ENCODE measurements around the gene PIEZO2.

PIEZO2 gene

DNA sequence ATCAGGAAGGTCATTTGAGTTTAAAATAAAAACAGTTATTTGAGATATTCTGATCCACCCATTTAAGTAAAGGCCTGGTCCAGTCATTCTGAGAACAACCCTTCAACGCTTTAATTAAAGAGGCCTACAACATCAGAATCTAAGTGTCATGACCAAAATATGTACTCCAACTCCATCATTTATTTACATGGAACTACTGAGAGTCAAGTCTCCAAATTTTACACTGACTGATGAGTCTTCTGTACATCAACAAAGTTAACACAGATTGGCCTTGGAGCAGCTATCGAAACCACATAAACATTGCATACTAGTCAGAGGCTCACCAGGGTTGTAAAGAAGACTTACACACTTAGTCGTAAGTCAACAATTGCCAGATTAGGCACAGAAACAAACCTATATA, 37.1 kb downstream of the PIEZO2 start:
- DNase-seq (ENCODE audit: low read depth): no peak

- DNase-seq (ENCODE audit: low read depth): no peak
These were observed 38.9 kb downstream of the PIEZO2 start for GRCh38 chr18:11110509-11110908.

- no peak for DNase-seq (ENCODE audit: low read depth)
These were observed 40.4 kb downstream of the PIEZO2 start for GRCh38 chr18:11108947-11109346.

GRCh38 chr18:11106894-11107293, 42.5 kb downstream of the PIEZO2 start:
- no peak for DNase-seq (ENCODE audit: low read depth)

DNA sequence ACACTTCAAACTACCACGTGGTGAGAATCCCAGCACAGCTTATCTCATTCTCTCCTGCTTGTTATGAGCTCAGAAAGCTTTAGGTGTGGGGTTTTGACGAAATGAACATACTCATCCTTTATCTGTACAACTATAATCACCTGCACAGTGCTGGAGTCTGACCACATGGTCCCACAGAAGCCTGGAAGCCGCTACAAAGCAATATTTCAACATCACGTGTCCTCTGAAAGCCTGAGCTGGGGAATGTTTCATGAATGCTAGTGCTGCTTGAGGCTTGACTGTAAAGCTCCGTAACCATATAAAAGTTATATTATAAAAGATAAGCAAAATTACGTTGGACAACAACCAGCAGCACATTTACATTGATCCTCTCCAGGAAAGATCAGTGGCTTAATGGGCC, 43.9 kb downstream of the PIEZO2 start:
- DNase-seq (ENCODE audit: low read depth): no peak

DNA sequence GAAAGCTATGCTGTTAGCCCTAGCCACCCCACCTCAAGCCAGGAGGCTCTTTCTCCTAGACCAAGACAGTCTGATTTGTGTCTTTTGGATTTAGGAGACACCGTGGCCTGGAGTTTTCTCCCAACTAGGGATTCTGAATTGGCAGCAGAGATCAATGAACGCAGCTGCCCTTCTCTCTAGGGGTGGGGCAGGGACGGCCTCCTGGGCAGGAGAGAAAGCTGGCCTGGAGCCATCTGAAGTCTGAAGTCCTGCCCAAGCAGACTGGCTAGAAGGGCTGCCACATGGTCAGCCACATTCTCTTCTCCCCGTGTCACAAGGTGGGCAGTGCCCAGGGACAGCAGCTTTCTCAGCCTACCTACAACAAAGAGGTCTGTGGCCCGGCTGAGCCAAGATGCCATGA, 45.1 kb downstream of the PIEZO2 start:
- DNase-seq (ENCODE audit: low read depth): no peak

DNA sequence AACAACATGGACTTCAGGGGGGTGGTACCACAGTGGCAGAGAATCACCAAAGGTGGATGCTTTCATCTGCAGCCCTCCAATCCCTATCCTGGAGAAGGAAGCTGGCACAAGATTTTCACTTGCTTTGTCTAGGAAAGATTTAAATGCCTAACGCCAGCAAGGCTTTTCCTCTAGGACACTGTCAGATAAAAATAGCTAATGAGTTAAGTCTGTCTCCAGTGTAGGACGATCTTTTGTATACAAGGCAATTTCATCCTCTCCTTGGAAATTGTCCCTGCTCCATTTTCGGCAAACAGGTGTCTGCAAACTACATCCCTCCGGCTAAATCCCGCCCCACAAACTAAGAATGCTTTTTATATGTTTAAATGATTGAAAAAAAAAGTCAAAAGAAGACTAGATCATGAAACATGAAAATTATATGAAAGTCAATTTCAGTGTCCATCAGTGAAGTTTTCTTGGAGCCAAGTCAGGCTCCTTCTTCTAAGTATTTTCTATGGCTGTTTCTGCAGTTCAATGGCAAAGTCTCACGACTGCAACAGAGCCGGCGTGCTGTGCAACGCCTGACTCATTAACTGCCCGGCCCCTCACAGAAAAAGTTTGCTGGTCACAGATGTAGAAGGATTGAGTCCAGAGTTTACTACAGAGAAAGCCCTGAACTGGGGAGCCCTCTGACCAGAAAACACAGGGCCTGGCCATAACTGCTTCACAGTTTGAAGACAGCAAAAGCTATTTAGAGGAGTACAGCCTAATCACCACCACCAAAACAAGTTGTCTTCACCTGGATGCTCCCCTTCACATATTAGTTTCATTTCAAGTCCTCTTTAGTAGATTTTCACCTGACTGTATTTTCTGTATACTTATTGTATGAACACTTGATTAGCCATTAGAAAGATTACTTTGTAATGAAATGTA, 52.3 kb downstream of the PIEZO2 start:
- no peak for DNase-seq (ENCODE audit: low read depth)

- DNase-seq (ENCODE audit: low read depth): no peak
These were observed 53.0 kb downstream of the PIEZO2 start for GRCh38 chr18:11096411-11096810.

DNA sequence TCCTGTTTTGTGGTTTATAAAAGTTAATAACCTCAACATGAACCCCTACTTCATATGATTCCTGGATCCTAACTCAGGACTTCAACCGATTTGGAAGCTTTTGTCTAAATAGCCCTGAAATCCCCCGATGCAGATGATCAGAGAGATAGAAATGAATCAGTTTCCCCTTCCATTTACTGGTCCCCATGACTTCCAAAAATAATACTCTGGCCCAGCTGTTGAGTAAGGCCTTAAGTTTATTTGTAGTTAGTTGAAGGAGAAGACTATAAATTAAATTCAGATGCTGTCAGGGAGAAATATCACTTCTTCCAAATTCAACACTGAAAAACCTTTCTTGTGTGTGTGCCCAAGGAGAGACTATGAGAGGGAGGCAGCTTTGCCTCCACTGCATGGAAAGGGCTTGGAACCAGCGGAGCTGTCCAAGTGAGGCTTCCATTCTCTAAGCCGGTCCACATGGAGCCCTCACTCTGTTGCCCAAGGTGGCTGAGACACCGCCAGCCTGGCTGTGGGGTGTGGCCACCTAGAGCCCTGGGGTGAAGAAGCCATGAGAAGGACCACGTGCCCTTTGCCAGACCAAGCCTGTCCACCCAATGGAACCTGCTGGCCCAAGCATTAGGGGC, 53.6 kb downstream of the PIEZO2 start:
- DNase-seq (ENCODE audit: low read depth): no peak

DNA sequence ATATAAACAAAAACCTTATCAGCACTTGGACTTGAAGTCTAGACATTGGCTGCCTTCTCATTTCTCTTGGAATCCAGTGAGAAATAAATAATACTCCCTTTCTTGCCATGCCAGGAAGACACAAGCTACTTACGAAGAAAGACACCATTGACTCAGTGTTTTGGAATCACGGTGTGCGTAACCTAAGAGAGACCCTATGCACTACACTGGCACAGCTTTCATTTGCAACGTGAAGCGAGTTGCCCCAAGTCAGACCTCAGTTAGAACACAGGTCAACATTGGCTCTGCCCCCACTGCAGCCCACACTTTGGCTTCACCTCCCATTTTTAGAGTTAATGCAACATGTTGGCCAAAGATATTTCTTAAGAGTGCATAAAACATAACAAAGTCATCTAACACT, 54.2 kb downstream of the PIEZO2 start:
- no peak for DNase-seq (ENCODE audit: low read depth)

DNA sequence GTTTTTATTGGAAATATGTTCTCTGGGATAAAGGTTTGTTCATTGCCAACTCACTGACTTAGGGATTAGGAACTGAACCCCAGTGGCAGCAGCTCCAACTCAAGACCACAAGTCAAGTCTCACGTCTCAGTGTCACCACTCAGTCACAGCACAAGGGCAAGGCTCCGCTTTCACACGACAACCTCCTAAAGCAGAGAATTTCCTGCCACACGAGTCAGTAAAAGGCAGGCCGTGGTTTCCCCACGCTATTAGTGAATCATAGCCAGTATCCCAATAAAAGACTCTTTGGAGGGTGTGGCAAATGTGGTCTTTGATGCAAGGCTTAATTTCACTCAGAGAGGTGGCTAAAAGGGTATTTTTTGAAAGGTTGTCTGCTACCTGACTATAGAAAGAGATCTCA, 57.6 kb downstream of the PIEZO2 start:
- DNase-seq (ENCODE audit: low read depth): no peak

DNA sequence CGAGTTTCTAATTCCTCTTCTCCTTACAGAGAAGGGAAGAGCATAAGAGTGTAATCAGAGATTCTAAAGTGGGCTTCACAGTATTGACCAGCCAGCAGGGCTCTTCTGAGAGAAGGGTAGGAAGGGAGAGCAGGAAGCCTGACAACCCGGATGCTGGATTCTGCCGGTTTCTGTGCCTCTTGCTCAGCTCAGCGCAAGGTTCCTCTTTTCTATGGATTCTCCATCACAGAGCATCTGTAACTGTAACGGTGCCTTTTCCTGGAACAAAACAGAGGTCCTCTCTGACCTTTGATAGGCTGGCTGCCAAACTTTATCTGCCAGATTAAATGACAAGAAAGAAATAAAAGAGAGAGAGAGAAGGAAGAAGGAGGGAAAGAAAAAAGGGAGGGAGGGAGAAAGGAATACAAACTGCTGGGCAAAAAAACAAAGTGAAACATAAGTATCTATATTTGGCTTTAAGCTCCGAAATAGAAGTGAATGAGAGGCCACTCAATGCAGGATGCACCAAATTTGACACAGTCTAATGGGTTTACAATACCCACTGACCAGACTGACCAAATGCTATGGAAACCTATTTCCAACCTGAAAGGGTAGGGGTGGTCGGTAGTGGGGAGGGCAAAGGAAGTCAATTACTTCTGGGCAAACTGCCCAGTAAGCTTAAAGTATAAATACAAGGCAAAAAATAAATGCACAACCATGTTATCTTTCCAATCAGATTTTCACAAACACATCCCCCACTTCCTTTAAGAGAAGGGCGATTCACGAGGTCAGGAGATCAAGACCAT, 59.2 kb downstream of the PIEZO2 start:
- no peak for DNase-seq (ENCODE audit: low read depth)

GRCh38 chr18:11081009-11081532, 68.3 kb downstream of the PIEZO2 start:
- no peak for DNase-seq (ENCODE audit: low read depth)

- no peak for DNase-seq (ENCODE audit: low read depth)
These were observed 70.9 kb downstream of the PIEZO2 start for GRCh38 chr18:11078491-11078890.

DNA sequence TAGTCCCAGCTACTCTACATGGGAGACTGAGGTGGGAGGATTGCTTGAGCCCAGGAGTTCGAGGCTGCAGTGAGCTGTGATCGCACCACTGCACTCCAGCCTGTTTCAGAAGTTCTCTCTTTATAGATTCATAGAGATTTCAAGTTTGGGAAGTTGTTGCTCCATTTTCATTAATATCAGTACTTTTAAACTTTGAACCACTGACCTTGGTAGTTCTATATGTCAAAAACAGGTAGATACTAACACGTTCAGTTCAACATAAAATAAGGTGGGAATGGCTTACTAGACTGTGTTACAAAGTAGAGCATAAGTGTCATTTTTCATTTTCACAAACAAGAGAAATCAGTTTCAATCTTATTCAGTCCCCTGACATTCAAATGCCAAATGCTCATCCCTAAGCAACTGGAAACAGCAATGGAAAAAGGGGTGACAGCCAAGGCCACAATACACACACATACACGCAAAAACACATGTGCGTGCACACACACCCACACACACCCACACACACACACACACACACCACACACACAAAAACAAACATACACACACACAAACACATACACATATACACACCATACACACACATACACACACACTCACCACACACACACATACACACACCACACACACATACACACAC, 71.7 kb downstream of the PIEZO2 start:
- no peak for DNase-seq (ENCODE audit: low read depth)

- no peak for DNase-seq (ENCODE audit: low read depth)
These were observed 74.5 kb downstream of the PIEZO2 start for GRCh38 chr18:11074889-11075288.

DNA sequence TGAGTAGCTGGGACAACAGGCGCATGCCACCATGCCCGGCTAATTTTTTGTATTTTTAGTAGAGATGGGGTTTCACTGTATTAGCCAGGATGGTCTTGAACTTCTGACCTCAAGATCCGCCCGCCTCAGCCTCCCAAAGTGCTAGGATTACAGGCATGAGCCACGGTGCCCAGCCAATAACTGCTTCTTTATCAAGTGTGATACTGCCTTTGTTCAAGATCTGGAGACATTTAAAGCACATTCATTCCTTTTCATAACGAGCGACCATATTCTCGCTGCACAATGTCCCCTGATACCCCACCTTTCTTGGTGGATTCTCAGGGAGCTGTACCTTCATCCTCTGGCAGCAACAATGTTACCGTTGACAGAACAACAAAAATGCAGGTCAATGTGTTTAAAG, 75.4 kb downstream of the PIEZO2 start:
- DNase-seq (ENCODE audit: low read depth): no peak

GRCh38 chr18:11072632-11073031, 76.7 kb downstream of the PIEZO2 start:
- no peak for DNase-seq (ENCODE audit: low read depth)

- no peak for DNase-seq (ENCODE audit: low read depth)
These were observed 78.1 kb downstream of the PIEZO2 start for GRCh38 chr18:11071300-11071699.

GRCh38 chr18:11070593-11070992, 78.8 kb downstream of the PIEZO2 start:
- no peak for DNase-seq (ENCODE audit: low read depth)

DNA sequence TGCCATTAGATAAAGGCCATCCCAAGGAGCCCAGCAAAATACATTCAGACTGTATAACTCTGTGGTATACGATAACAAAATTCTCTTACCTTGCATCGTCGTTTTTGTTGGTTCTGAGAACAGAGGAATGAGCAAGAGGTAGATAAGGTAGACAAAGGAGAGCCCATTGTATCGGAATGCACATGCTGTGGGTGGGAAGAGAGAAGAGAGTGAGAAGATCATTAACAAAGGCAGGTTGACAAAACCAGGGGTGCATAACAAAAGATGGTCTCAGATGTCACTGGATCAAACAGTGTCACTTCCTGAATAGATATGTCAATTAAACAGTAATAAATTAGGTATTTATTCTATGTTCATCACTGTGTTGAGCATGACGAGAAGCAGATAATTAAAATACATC, 83.3 kb downstream of the PIEZO2 start:
- no peak for DNase-seq (ENCODE audit: low read depth)

Data from HS-27A (cell line).